GM12872 (cell line): ENCODE results near the gene DHDH.

ENCODE experiments used
- CTCF ChIP-seq: IDR thresholded peaks from 3 replicates; pipeline ENCODE4 v1.5.1; 2011; ENCODE audit warnings: low read depth, mild to moderate bottlenecking, low read length, moderate library complexity; ENCODE audit not compliant: insufficient read depth

The DHDH gene

GRCh38 chr19:48986211-48986610 is 52.7 kb downstream of the DHDH start:
- no peak for TF ChIP-seq CTCF

GRCh38 chr19:48987323-48987722 is 53.8 kb downstream of the DHDH start:
- no peak for TF ChIP-seq CTCF

GRCh38 chr19:48988286-48988685 is 54.8 kb downstream of the DHDH start:
- TF ChIP-seq CTCF: no peak

GRCh38 chr19:48988860-48989259 is 55.4 kb downstream of the DHDH start:
- TF ChIP-seq CTCF: no peak

GRCh38 chr19:48989701-48990291 is 56.3 kb downstream of the DHDH start:
- no peak for TF ChIP-seq CTCF

GRCh38 chr19:48990400-48990799 is 56.9 kb downstream of the DHDH start:
- TF ChIP-seq CTCF: no peak

GRCh38 chr19:48991011-48991609 is 57.6 kb downstream of the DHDH start:
- TF ChIP-seq CTCF: no peak
